ENCODE results near the gene VTI1A. TPM values are rescaled to one million over a fixed set of nuclear protein-coding genes. Genes with fewer than 3 reads are reported as not detected.
"Not testable (repeated sequence)": the region's sequence is repeated elsewhere in the genome, so short reads cannot be mapped to it uniquely, and the experiment has no call there.

VTI1A gene
- total RNA-seq, 4 donors from 2014 or later, result 43.5 to 80.4 (median 62.3) TPM

GRCh38 chr10:112728118-112728883, 281.3 kb downstream of the VTI1A start:
- DNase-seq (ENCODE audit: low spot score) (no peak), ATAC-seq (ENCODE audit: low FRiP score) (no peak)
- TF ChIP-seq CTCF (IDR thresholded peaks at IDR 0.05), result no peak

GRCh38 chr10:112728997-112729396, 282.0 kb downstream of the VTI1A start:
- ATAC-seq (ENCODE audit: low FRiP score), result no peak
- DNase-seq (ENCODE audit: low spot score), result no peak
- no peak for TF ChIP-seq CTCF (IDR thresholded peaks at IDR 0.05)

GRCh38 chr10:112731450-112731849, 284.4 kb downstream of the VTI1A start:
- not testable (repeated sequence) for ATAC-seq (ENCODE audit: low FRiP score); DNase-seq (ENCODE audit: low spot score)

GRCh38 chr10:112732277-112732921, 285.4 kb downstream of the VTI1A start:
- no peak for TF ChIP-seq CTCF (IDR thresholded peaks at IDR 0.05)
- ATAC-seq (ENCODE audit: low FRiP score) (no peak), DNase-seq (ENCODE audit: low spot score) (no peak)

- DNase-seq (ENCODE audit: low spot score), result no peak
- no peak for TF ChIP-seq CTCF (IDR thresholded peaks at IDR 0.05)
- ATAC-seq (ENCODE audit: low FRiP score), result no peak
Observed at GRCh38 chr10:112735041-112735695, 288.2 kb downstream of the VTI1A start.

- no peak for TF ChIP-seq CTCF (IDR thresholded peaks at IDR 0.05)
Observed at GRCh38 chr10:112738606-112739591, 291.9 kb downstream of the VTI1A start.

More at GRCh38 chr10:112738606-112739591, 291.9 kb downstream of the VTI1A start:
- no peak for DNase-seq (ENCODE audit: low spot score)
- ATAC-seq (ENCODE audit: low FRiP score), result no peak
